Measurements from ENCODE around the gene AHSG. TPM values are rescaled to one million over a fixed set of nuclear protein-coding genes. Genes with fewer than 3 reads are reported as not detected.

Gene AHSG
- total RNA-seq, 1 experiment from 2014 or later: 1.6 TPM

DNA sequence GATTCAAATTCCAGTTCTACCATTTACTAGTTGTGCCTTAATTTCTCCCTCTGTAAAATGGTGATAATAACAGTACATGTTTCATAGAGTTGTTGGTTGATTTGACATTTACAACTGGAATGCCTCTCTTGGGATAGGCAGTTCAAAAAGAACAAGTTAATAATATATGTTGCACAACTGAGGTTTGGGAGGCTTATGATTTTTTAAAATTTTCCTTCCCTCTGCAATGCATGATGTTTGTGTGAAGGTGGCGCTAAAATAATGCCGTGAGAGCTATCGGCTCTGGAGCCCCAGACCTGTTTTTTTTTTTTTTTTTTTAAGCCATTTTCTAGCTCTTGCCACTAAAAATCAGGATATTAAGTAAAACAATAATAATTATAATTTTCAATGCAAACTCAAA lies 23.7 kb upstream of the AHSG start (continued):
- TF ChIP-seq ZFX (IDR thresholded peaks at IDR 0.05) (no peak), POLR2A (IDR thresholded peaks at IDR 0.05; ENCODE audit: borderline replicate concordance, extremely low read depth, insufficient read depth, insufficient read length) (no peak), SIN3A (IDR thresholded peaks at IDR 0.05; ENCODE audit: low read depth) (no peak), CEBPB (IDR thresholded peaks at IDR 0.05; ENCODE audit: low read depth) (no peak; the same call in 1 of the 2 replicates), SRF (IDR thresholded peaks at IDR 0.05; ENCODE audit: low read depth) (no peak), TCF7L2 (IDR thresholded peaks at IDR 0.05; ENCODE audit: borderline replicate concordance, extremely low read depth, insufficient read depth, insufficient read length) (no peak), RAD21 (IDR thresholded peaks at IDR 0.05; ENCODE audit: low read depth) (peak; percentile 74), ELF1 (IDR thresholded peaks at IDR 0.05; ENCODE audit: borderline replicate concordance, low read depth) (no peak)
- TF ChIP-seq, protein P1, sequence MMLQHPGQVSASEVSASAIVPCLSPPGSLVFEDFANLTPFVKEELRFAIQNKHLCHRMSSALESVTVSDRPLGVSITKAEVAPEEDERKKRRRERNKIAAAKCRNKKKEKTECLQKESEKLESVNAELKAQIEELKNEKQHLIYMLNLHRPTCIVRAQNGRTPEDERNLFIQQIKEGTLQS (IDR thresholded peaks at IDR 0.05): no peak
- TF ChIP-seq, protein P2, sequence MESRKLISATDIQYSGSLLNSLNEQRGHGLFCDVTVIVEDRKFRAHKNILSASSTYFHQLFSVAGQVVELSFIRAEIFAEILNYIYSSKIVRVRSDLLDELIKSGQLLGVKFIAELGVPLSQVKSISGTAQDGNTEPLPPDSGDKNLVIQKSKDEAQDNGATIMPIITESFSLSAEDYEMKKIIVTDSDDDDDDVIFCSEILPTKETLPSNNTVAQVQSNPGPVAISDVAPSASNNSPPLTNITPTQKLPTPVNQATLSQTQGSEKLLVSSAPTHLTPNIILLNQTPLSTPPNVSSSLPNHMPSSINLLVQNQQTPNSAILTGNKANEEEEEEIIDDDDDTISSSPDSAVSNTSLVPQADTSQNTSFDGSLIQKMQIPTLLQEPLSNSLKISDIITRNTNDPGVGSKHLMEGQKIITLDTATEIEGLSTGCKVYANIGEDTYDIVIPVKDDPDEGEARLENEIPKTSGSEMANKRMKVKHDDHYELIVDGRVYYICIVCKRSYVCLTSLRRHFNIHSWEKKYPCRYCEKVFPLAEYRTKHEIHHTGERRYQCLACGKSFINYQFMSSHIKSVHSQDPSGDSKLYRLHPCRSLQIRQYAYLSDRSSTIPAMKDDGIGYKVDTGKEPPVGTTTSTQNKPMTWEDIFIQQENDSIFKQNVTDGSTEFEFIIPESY (IDR thresholded peaks at IDR 0.05; ENCODE audit: extremely low read depth, insufficient replicate concordance, low read length): no peak
- TF ChIP-seq, protein P3, sequence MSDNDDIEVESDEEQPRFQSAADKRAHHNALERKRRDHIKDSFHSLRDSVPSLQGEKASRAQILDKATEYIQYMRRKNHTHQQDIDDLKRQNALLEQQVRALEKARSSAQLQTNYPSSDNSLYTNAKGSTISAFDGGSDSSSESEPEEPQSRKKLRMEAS (IDR thresholded peaks at IDR 0.05): peak; percentile 36; the same call in 1 of the 2 replicates

DNA sequence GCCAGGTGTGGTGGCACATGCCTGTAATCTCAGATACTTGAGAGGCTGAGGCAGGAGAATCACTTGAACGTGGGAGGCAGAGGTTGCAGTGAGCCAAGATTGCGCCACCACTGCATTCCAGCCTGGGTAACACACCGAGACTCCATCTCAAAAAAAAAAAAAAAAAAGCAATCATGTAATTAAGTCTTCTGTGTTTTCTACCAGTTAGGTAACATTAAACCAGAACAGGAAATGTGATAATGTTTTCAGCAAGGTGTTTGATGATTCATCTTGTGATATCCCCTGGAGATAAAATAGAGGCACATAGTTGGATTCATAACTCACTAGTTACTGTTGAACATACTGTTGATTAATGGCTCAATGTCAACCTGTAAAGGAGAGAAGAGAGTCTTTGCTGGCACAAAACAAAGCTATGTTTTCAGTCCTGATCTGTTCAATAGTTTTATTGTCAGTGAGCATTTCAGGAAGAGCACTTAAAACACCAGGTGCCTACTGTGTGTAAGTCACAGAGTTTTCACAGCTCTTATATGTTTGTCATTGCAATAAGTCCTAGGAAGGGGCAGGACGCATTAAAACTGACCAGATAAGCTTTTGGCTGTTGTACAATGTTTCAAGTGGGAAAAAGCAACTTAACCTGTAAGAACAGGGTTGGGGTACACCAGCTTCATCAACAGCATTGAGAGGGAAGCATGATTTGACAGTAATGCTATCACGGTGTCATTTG lies 22.8 kb upstream of the AHSG start:
- 0 out of 2 replicates have a peak overlapping the region, but pooled peaks have one; percentile 8 for H3K27ac ChIP-seq (ENCODE audit: low read depth, low read length)
- BruUV-seq (replicated peaks): no TSS peak
- ChIA-PET RAD21 (ENCODE audit: low non-redundant PET in 1 of 2, low total read pairs in 2 of 2, uncharacterized antibody in 2 of 2, unreplicated experiment in 2 of 2) (interaction anchor here in 1 of 2 experiments (0.9 kb wide), 1 partner anchor 231 kb away, joined by 3 read pairs; no protein-coding TSS in a partner anchor), POLR2A (interaction anchor here (1.3 to 2.8 kb wide), 2 partner anchors 20 to 194 kb away, joined by 3 to 9 read pairs; partner anchors contain the start of gene DNAJB11), CTCF (interaction anchor here (0.6 to 3.0 kb wide), 10 partner anchors 11 to 259 kb away, joined by 3 to 14 read pairs (median 4); partner anchors contain the start of gene DNAJB11)
- peaks cover 7 to 8% of the 10 kb centered on the region in 2 experiments; a peak in 2 of 4 replicates for H3K36me3 ChIP-seq (ENCODE audit: control insufficient read depth in 1 of 2, insufficient read depth in 2 of 2, low read length in 2 of 2)
- H3K27me3 ChIP-seq (ENCODE audit: insufficient read depth, low read length): no peaks in the 10 kb centered on the region
- H3K4me3 ChIP-seq (replicated peaks in 1 of 2; ENCODE audit: low read depth in 1 of 2, low read length in 2 of 2): peak overlapping the region in 1 of 2 experiments; percentile 17; a peak in 1 of 4 replicates
- H3K4me1 ChIP-seq (ENCODE audit: control insufficient read depth in 1 of 2, insufficient read depth in 2 of 2, low read length in 2 of 2): peaks cover 16 to 24% of the 10 kb centered on the region in 2 experiments
- no peaks in the 10 kb centered on the region for H3K9me2 ChIP-seq (ENCODE audit: insufficient read depth)
- H3K9me3 ChIP-seq (ENCODE audit: control insufficient read depth in 1 of 2, insufficient read depth in 1 of 2, low read depth in 1 of 2, low read length in 2 of 2): no peaks in the 10 kb centered on the region
- no peak overlapping the region for H3K9ac ChIP-seq (ENCODE audit: low read length)
- H3K79me2 ChIP-seq (ENCODE audit: insufficient read depth, low read length): no peaks in the 10 kb centered on the region
- no peaks in the 10 kb centered on the region for H4K20me1 ChIP-seq (ENCODE audit: insufficient read depth)
- peak overlapping the region; percentile 57 for H3K4me2 ChIP-seq (ENCODE audit: low read length)
- H2AFZ ChIP-seq (ENCODE audit: low read depth, low read length, poor library complexity, severe bottlenecking): no peak overlapping the region
- intact Hi-C loops (cut with micrococcal nuclease): loop anchor here (10.0 kb wide), 1 partner anchor 235 kb away; no protein-coding TSS in a partner anchor
- DNase-seq (ENCODE audit: low read depth, low spot score) (peak; percentile 34), ATAC-seq (peak; percentile 48)
- TF ChIP-seq POLR2A (IDR thresholded peaks at IDR 0.05; ENCODE audit: borderline replicate concordance, extremely low read depth, insufficient read depth, insufficient read length) (no peak), EGR1 (IDR thresholded peaks at IDR 0.05; ENCODE audit: low read depth) (peak; percentile 54), POLR2AphosphoS5 (IDR thresholded peaks at IDR 0.05; ENCODE audit: low read depth, low read length) (peak; percentile 22; the same call in 1 of the 2 replicates), SP1 (IDR thresholded peaks at IDR 0.05; ENCODE audit: low read depth) (peak; percentile 64), YY1 (IDR thresholded peaks at IDR 0.05; ENCODE audit: extremely low read depth, insufficient replicate concordance, low read depth, low read length) (no peak), SRF (IDR thresholded peaks at IDR 0.05; ENCODE audit: low read depth) (0 out of 2 replicates have a peak, but pooled peaks have one; percentile 29), CEBPB (IDR thresholded peaks at IDR 0.05; ENCODE audit: low read depth) (peak; percentile 94), FOSL1 (IDR thresholded peaks at IDR 0.05; ENCODE audit: low read depth) (peak; percentile 60), EZH2 (IDR thresholded peaks at IDR 0.05) (no peak), EZH2phosphoT487 (IDR thresholded peaks at IDR 0.05; ENCODE audit: borderline replicate concordance) (no peak), CBX3 (IDR thresholded peaks at IDR 0.05; ENCODE audit: low read depth) (peak; percentile 19; the same call in 1 of the 2 replicates), RAD21 (IDR thresholded peaks at IDR 0.05; ENCODE audit: low read depth) (0 out of 2 replicates have a peak, but pooled peaks have one; percentile 6), ZFX (IDR thresholded peaks at IDR 0.05) (no peak)
- TF ChIP-seq, protein P2 (IDR thresholded peaks at IDR 0.05; ENCODE audit: extremely low read depth, insufficient replicate concordance, low read length): no peak

Measured in HCT116 (cell line).